ENCODE results near the gene DPY30. TPM values are rescaled to one million over a fixed set of nuclear protein-coding genes. Genes with fewer than 3 reads are reported as not detected.

DPY30 gene
- total RNA-seq, 1 donor from 2014 or later: 69.3 TPM

- DNase-seq (ENCODE audit: low spot score in 2 of 2) (no peak), FAIRE-seq (no peak)
These were observed 60.6 kb downstream of the DPY30 start for GRCh38 chr2:31979018-31979417.

- DNase-seq (ENCODE audit: low spot score in 2 of 2) (no peak), FAIRE-seq (no peak)
These were observed 61.2 kb downstream of the DPY30 start for GRCh38 chr2:31978436-31978835.

Other genes starting within 250 kb of the DPY30 start
- 77.9 TPM for gene MEMO1, start 28.8 kb downstream of the DPY30 start, total RNA-seq
- gene SPAST, start 23.8 kb upstream of the DPY30 start, total RNA-seq: 293 TPM
- 33.4 TPM for gene SLC30A6, start 126.1 kb upstream of the DPY30 start, total RNA-seq
- 0.41 TPM for gene NLRC4, start 225.1 kb upstream of the DPY30 start, total RNA-seq
- 43.6 TPM for gene YIPF4, start 238.1 kb upstream of the DPY30 start, total RNA-seq